Psoas muscle (tissue), 8 donors: ENCODE results near the gene RRBP1. TPM values are rescaled to one million over a fixed set of nuclear protein-coding genes. Genes with fewer than 3 reads are reported as not detected.
A peak's percentile ranks its signal among the peaks of the same experiment; 100 is the strongest.

Source experiments
- ATAC-seq, 4 donors: fragments of 200-7000 bp; cut with Tn5 transposase; one replicate each; pipeline ENCODE4 v1.9.1; 2020; ENCODE audit warnings: moderate library complexity in 3 of 4, mild to moderate bottlenecking in 2 of 4
- DNase-seq, 2 donors: peaks; one replicate each; pipeline ENCODE4 v3.0.0-alpha.2; 2020
- H3K27ac ChIP-seq: fragments of 200-600 bp; one replicate; pipeline ENCODE4 v1.8.0; 2022
- H3K27me3 ChIP-seq, 3 donors: fragments of 200-600 bp in 1 of 3; one replicate each; pipeline versions ENCODE4 v1.6.1 to v1.8.0; 2013 to 2022; ENCODE audit warnings: low read length in 2 of 3, mild to moderate bottlenecking in 2 of 3, moderate library complexity in 1 of 3; ENCODE audit not compliant: insufficient read depth in 3 of 3
- H3K36me3 ChIP-seq, 2 donors: fragments of 200-600 bp in 1 of 2; one replicate each; pipeline versions ENCODE4 v1.6.1 to v1.8.0; 2013 to 2022; ENCODE audit warnings: low read depth in 1 of 2, mild to moderate bottlenecking in 1 of 2, moderate library complexity in 1 of 2; ENCODE audit not compliant: insufficient read depth in 1 of 2
- H3K4me1 ChIP-seq: fragments of 200-600 bp; one replicate; pipeline ENCODE4 v1.8.0; 2022
- H3K4me3 ChIP-seq: fragments of 200-600 bp; one replicate; pipeline ENCODE4 v1.8.0; 2022; ENCODE audit warnings: mild to moderate bottlenecking
- H3K9me3 ChIP-seq: fragments of 200-600 bp; one replicate; pipeline ENCODE4 v1.8.0; 2022
- WGBS, 3 donors: extraction: QIAGEN DNeasy Blood & Tissue Kit; methylation state at CpG; one replicate each; pipeline versions ENCODE4 v1.1.6 to v1.1.7; 2013; 5-methylcytosine and 5-hydroxymethylcytosine counted together
- intact Hi-C, 2 donors: fragments of 100-400 bp; cut with DNase I; formaldehyde crosslinking; loops; one replicate each; pipeline versions ENCODE4 v1.11.0 to v1.14.2; 2022
- polyA plus RNA-seq, 3 donors: library from polyadenylated mRNA; stranded (reverse); fragments of 200-250 nt; gene quantifications; one replicate each; pipeline ENCODE4 v1.2.3, GENCODE V29; 2013
- total RNA-seq, 4 donors: library from RNA; stranded (reverse); fragmentation: NEBNext Ultra II Directional in 2 of 4; extraction: Animal tissue kit (Norgen Biotek cat#: 25700) in 2 of 4; gene quantifications; one replicate each; pipeline versions ENCODE4 v1.2.1 to v1.2.4, GENCODE V29; 2021 to 2023
- TF ChIP-seq, protein P1 (sequence below): fragments of 200-600 bp; IDR thresholded peaks from one replicate; pipeline ENCODE4 v1.8.0; 2022; ENCODE audit warnings: antibody characterized with exemption
- donor health status: healthy with polysubstance abuse.
- donor health status: DM: no; HTN: no; CAD: no; lungs with moderate emphysema.
- donor health status: Bipolar disorder and iron deficiency.
- donor health status: healthy.
- donor health status: DM: yes; HTN: yes; CAD: no.
- donor health status: DM: no; HTN: no; CAD: no.
- donor health status: DM: no; HTN: no; CAD: no.
- donor health status: DM: yes; HTN: yes; CAD: no.

RRBP1 gene
- total and polyA plus RNA-seq, 7 donors: 14.2 to 40.8 (median 21.8) TPM

DNA sequence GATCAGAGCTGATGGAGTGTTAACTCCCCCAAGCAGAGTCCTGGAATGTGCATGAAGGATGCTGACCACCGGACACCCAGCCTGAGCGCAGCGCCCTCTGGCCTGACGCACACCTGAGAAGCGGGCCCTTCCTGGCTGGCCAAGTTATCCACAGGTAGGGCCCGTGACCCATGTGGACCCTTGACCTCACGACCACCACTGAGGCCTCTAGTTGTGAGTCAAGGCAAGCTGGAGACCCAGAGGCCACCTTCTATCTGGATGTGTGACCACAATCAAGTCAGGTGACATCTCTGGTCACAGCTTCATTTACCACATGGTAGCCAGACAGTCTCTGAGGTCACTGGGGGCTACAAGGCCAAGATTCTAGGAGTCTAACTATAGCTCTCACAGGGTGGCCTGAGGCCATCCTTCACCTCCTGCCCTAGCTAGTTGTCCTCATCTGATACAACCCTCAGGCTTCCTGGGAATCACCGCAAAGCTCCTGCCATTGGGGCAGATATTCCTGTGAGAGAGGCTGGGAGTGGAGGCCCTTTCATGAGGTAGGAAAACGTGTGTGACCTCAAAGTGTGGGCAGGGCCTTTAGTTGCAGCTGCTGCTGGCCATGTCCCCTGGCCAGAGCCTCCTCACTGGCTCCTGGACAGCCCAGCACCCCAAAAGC, 59.1 kb downstream of the RRBP1 start:
- DNase-seq: no peak
- Histone ChIP-seq H3K4me3 (no peak overlapping the region), H3K4me1 (no peaks in the 10 kb centered on the region), H3K36me3 (peaks cover 0 to 84% of the 10 kb centered on the region in 2 donors), H3K9me3 (no peaks in the 10 kb centered on the region), H3K27ac (no peak overlapping the region), H3K27me3 (no peaks in the 10 kb centered on the region)
- TF ChIP-seq, protein P1, sequence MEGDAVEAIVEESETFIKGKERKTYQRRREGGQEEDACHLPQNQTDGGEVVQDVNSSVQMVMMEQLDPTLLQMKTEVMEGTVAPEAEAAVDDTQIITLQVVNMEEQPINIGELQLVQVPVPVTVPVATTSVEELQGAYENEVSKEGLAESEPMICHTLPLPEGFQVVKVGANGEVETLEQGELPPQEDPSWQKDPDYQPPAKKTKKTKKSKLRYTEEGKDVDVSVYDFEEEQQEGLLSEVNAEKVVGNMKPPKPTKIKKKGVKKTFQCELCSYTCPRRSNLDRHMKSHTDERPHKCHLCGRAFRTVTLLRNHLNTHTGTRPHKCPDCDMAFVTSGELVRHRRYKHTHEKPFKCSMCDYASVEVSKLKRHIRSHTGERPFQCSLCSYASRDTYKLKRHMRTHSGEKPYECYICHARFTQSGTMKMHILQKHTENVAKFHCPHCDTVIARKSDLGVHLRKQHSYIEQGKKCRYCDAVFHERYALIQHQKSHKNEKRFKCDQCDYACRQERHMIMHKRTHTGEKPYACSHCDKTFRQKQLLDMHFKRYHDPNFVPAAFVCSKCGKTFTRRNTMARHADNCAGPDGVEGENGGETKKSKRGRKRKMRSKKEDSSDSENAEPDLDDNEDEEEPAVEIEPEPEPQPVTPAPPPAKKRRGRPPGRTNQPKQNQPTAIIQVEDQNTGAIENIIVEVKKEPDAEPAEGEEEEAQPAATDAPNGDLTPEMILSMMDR: no peak
- intact Hi-C loops: no loop called here
- 88 to 94% (median 91%) methylated on average over 9 of the region's 9 CpGs for WGBS, 3 donors
- ATAC-seq: no peak

DNA sequence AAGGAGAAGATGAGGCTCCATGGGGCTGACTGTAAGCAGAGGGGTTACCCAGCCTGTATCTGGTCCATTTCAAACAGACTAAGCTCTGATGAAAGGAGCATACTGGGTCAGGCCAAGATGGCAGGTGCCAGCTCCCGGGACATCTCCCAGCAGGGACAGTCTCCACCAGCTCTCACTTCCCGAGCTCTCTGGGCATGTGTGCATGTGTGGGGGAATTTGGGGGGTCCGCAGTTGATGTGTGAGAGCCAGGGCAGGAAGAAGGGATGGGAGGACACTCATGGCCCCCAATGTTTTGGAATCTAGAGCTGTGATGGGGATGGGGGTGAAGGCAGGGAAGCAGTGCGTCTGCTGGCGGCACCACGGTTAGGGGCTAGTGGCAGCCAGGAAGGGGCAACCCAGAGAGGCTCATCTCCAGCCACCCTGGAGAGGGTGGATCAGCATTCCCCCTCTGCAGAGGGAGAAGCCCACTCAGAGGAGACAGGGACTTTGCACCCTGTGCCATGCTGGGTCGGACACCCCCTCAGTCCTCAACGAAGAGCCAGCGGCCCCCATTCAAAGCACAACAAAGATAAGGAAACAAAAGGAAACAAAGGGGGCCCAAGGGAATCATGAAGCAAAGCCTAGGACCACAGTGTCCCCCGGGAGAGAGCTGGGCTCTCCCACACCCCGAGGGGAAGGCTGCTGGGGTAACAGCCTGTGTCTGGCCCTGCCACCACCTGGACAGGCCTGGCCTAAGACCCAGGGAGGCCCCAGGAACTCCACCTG, 59.8 kb downstream of the RRBP1 start:
- Histone ChIP-seq H3K27me3 (no peaks in the 10 kb centered on the region), H3K4me3 (no peak overlapping the region), H3K27ac (no peak overlapping the region), H3K36me3 (peaks cover 0 to 84% of the 10 kb centered on the region in 2 donors), H3K9me3 (no peaks in the 10 kb centered on the region), H3K4me1 (no peaks in the 10 kb centered on the region)
- DNase-seq (no peak), ATAC-seq (no peak)
- 84 to 94% (median 92%) methylated on average over 11 of the region's 11 CpGs for WGBS, 3 donors
- intact Hi-C loops: no loop called here
- TF ChIP-seq, protein P1: no peak

GRCh38 chr20:17621229-17621968, 60.6 kb downstream of the RRBP1 start:
- TF ChIP-seq, protein P1: no peak
- Histone ChIP-seq H3K4me3 (no peak overlapping the region), H3K27ac (no peak overlapping the region), H3K27me3 (no peaks in the 10 kb centered on the region), H3K9me3 (no peaks in the 10 kb centered on the region), H3K4me1 (no peaks in the 10 kb centered on the region), H3K36me3 (peaks cover 0 to 83% of the 10 kb centered on the region in 2 donors)
- ATAC-seq: no peak
- 87 to 93% (median 89%) methylated on average over 23 to 24 of the region's 24 CpGs for WGBS, 3 donors
- intact Hi-C loops: no loop called here
- no peak for DNase-seq

GRCh38 chr20:17620371-17621228, 61.4 kb downstream of the RRBP1 start:
- intact Hi-C loops: no loop called here
- ATAC-seq: no peak
- Histone ChIP-seq H3K36me3 (peaks cover 0 to 81% of the 10 kb centered on the region in 2 donors), H3K27me3 (no peaks in the 10 kb centered on the region), H3K4me1 (no peaks in the 10 kb centered on the region), H3K9me3 (no peaks in the 10 kb centered on the region), H3K27ac (no peak overlapping the region), H3K4me3 (no peak overlapping the region)
- 88 to 90% (median 88%) methylated on average over 30 to 33 of the region's 33 CpGs for WGBS, 3 donors
- TF ChIP-seq, protein P1: no peak
- DNase-seq: peak in 1 of 2 donors; percentile 48
